GM18909 (cell line): ENCODE measurements around the gene PID1.
"Not testable (repeated sequence)": the region's sequence is repeated elsewhere in the genome, so short reads cannot be mapped to it uniquely, and the experiment has no call there.

ENCODE experiments used
- ATAC-seq: cut with Tn5 transposase; IDR thresholded peaks from one replicate; pipeline ENCODE4 v1.9.1; 2021; ENCODE audit warnings: mild to moderate bottlenecking; ENCODE audit not compliant: unreplicated experiment, poor library complexity

Gene PID1

DNA sequence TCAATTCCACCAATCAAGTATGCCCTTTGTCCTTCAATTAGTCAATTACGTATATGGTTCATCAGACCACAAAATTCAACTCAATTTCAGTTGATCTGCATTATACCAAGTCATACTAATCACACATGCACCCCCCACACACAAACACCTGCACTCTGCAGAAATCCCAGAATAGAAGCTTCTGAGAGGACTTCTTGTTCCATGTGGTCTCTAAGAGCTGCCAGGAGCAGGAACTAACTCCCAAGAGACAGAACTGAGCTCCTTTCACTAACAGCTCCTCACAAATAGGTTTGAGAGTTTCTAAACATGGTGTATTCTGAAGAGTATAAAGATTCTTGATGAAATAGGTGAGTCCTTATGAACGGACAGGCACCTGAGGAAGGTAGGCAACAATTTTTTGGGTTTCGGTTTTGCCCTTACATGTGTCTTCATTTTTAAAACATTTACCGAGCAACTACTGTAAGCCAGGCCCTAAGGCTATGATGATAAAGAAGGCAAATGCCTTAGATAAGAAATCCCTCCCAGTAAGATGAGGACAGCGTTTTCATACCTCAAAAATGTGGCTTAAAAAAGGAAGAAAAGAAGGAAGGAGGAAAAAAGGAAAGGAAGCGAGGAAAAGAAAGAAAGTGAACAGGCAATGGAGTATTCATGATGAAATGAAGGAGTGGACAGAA is 183.1 kb downstream of the PID1 start:
- no peak for ATAC-seq

DNA sequence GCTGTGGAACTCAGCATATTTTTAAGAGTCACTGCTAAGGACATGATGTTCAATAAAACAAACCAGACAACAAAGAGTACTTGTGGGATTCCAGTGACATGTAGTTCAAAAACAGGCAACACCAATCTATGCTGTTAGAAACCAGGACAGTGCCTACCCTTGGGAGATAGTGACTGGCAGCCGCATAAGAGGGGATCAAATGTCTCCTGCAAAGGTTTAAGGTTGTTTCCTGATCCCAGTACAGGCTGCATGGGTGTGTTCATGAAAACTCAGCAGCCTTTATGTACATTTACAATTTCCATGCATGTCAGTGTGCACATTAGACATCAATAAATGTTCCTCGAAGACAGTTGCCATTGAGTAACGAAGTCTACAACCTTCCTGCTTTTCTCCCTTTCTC is 183.8 kb downstream of the PID1 start:
- no peak for ATAC-seq

DNA sequence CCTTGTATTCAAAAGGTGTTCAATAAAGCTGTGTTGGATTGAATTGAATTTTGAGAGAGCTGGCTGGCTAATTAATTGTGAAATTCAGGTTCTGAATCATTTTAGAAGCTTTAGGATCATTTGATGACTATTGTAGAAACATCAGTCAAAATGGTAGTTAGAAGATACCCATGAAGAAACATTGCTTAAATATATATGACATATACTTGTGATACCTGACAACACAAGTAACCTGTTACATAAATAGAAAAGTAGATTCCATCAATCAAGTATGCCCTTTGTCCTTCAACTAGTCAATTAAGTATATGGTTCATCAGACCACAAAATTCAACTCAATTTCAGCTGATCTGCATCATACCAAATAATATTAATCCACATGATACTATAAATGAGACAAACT is 185.6 kb downstream of the PID1 start:
- no peak for ATAC-seq

DNA sequence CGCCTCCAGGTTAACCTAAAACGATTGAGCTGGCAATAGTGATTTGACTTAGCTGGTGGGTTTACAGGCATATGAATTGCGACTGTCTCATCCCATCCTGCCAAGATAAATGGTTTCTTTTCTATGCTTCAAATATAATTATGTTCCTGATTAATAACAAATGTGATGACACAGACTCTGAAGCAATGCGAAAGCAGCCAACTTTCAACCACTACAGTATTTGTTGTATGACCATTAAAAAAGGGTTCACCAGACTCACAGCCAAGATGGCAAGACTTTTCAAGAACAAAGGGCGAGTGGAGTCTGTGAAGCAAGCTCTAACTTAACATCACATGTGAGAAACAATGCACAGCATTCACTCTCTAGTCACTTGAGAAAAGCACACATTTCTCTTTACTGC is 186.6 kb downstream of the PID1 start:
- no peak for ATAC-seq

DNA sequence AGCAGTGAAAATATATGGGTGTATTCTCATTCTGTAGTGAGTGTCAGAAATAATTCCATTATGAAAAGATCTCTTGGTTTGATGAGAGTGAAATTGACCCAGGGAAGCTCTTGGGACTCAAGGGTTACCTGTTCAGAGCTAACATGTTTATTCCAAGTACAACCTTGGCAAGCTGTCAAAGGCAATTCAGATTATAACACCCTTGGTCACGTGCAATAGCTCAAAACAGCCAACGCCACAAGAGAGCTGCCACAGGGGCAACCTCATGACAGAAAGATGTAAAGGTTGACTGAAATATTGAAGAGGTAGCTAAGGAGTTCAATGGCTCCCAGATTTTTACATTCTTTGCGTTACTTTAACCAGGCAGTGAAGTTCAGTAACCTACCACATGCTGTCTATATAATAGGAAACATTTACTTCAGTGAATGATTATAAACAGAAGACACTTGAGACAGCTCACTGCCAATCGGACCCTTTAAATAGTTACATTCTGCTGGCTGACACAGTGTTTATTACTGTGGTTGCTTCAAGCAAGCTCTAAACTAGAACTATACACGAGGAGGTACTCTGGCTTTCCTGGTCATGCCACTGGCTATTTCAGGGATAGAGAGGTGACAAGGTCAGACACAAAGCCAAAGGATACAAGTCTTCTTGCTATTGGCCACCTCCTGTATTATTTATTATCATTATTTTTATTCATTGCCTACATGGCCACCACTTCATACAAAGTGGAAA is 187.3 kb downstream of the PID1 start:
- ATAC-seq: no peak

DNA sequence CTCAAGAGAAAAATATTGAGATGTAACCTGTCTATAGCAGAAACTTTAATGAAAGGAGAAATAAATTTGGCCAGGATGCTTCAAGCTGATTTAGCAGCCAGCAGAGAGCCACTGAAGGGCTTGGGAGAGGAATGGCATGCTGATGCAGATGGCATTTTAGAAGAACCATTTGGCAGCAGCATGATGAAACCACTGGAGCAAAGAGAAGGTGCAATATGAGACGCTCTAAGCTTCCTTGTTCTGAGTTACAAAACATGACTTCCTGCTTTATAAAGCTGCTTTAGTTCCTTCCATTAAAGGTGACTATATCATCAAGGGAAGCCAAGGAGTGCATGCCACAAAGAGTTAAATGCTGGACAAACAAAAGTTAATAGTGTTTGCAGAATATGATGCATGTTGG is 189.7 kb downstream of the PID1 start:
- no peak for ATAC-seq

DNA sequence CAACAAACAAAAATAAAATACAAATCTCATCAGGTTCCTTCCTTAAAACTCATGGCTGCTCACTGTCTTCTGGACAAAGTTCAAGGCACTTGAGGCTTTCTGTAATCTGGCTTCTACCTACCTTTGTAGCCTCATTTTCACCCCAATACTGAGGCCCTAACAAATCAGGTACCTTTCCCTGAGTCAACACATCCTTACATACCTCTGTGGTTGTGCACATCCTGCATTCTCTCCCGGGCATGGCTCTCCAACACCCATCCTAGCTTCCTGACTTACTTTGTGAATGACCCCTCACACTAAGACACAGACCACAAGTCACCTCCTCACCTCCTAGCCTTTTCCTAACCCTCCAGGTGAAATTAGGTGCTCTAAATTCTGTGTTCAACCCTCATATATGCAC is 190.9 kb downstream of the PID1 start:
- no peak for ATAC-seq

DNA sequence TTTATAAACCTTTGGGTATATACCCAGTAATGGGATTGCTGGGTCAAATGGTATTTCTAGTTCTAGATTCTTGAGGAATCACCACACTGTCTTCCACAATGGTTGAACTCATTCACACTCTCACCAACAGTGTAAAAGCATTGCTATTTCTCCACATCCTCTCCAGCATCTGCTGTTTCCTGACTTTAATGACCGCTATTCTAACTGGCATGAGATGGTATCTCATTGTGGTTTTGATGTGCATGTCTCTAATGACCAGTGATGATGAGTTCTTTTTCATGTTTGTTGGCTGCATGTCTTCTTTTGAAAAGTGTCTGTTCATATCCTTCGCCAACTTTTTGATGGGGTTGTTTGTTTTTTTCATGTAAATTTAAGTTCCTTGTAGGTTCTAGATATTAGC is 194.2 kb downstream of the PID1 start:
- not testable (repeated sequence) for ATAC-seq

DNA sequence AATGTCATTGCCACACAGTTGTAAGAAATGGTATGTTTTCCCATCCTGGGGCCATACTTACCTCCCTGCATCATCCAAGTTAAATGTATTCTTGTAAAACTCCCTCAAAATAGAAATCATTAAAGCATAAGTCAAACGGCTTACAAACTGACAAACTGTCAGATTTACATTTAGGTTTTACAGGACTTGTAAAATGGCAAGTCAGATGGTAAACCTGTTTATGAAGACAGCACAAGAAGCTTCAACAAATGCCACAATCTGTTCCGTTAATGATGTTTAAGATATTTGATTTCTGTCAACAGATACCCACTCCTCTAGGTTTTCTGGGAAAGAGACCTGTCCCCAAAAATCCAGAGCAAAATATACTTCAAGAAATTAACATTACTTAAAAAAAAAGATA is 197.2 kb downstream of the PID1 start:
- no peak for ATAC-seq

DNA sequence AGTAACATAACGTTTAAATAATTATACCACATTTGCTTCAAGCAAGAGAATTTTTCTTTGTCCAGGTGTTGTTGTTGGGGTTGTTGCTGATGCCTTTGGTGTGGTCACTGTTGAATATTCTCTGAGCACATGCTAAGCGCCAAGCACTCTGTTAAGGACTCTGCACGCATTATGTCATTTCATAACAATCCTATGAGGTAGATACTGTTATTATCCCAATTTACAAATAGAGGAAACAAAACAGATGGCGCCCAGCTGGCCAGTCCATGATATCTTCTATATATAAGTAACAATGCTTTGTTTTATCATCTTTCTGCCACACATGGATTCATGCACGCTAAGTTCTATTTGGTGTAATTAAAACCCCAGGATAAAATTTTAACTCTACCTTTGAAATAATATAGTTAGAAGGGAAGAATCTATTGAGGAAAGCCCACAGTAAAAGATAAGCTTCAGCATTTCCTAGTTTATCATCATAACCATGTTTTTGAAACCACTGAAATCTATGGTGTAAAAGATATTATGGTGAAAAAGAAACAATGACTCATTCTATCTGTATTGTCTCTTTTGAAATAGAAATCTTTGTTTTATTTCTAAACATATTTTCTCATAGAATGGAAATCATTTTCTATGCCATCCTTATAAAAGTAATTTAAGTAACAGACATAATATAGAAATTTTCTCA is 199.7 kb downstream of the PID1 start:
- no peak for ATAC-seq

DNA sequence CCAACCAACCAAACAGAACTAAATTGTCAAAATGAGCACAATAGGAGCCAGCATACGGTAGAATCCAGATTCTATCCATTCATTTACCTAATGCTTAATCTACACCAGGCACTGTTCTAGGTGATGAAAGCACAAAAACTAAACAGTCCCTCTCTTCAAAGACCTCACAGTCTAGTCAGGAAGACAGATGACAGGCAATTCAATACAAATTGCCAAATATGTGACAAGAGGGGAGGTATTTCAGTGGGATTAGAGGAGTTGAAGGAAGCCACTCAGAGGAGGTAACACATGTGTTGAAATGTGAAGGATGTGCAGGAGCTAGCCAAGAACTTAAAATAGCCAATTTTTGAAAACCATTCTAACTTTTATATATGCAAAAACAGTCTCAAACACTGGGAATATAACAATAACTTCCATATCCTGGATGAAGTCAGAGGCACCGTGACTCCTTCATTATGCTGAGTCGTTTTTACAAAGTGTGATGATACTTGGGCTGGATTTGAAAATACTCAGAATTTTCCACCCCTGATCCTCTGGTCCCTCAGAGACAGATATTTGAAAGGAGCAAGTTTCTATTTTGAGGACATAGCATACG is 204.9 kb downstream of the PID1 start:
- ATAC-seq: no peak

DNA sequence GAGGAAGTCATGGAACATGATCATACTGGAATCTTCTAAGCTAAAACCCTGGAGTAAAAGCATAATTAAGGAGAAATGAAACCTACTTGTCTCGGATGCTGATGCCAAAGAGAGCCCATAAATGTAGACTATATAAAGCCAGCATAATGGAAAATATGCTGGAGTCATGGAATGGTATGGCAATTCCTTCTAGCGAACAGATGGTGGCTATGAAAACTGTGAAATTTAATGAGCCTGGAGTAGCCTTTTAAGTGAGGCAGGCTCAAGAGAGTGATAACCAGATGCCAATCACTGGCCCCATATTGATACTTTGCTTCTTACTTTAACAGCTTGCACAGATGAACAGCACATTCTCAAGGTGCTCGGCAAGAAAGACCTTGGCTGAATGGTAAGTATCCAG is 206.3 kb downstream of the PID1 start:
- ATAC-seq: no peak

DNA sequence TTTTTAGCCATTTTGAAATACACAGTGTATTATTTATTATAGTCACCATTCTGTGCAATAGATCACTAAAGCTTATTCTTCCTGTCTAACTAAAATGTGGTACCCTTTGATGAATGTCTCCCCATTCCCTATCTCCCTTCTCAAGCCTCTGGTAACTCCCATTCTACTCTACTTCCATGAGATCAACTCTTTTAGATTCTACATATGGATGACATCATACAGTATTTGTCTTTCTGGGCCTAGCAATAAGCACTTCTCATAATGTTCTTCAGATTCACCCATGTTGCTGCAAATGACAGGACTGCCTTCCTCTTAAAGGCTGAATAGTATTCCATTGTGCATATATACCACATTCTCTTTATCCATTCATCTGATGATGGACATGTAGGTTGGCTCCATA is 210.9 kb downstream of the PID1 start:
- no peak for ATAC-seq

DNA sequence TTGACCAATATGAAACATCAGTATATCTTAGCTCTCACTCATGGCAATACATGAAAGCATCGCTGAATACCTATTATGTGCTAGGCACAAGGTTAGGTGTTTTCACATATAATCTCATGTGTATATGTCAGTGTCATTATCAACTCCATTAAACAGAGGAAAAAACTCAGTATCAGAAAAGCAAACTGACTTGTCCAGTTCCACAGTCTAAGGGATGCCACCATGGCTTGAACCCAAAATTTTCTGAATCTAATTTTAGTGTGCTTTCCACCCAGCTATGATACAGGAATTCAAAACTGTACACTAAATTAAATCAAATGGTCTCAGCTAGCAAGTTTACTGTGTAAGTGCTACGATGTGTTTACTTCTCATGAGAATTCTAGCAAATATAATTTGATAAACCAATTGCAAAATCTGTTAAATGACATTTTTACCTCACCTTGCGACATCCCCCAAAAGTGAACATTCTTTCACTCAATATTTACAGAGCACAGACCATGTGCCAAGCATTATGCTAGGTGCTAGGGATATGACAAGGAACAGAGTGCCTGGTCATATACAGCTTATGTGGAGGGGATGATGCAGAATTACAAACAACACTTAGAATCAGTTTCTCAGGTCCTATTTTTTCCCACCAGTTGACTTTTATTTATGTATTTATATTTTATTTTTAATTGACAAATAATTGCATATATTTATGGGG is 211.6 kb downstream of the PID1 start:
- ATAC-seq: no peak

DNA sequence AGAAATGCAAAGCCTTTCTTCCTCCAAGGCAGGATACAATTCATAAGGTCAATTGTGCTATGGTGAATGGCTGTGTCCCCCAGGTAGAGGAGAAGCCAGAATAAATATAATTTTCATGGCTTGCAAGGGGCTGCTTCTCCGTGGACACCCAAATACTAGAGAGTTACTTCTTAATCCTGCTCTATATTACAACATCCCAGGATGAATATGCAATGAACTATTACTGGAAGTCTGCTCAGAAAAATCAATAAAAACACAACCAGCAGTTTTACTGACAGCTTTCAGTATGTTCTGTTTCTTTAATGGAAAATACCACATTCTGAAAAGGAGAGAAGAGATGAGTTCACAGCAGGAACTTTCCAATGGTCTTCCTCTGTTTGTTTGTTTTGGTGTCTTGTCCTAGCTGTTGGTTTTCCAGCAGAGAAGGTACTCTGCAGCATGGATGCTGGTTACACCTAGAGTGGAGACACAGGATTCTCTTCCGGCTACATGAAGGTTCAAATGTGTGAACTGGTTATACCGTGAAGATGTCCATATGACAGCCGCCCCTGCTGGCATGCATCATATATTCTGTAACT is 213.0 kb downstream of the PID1 start:
- ATAC-seq: no peak

DNA sequence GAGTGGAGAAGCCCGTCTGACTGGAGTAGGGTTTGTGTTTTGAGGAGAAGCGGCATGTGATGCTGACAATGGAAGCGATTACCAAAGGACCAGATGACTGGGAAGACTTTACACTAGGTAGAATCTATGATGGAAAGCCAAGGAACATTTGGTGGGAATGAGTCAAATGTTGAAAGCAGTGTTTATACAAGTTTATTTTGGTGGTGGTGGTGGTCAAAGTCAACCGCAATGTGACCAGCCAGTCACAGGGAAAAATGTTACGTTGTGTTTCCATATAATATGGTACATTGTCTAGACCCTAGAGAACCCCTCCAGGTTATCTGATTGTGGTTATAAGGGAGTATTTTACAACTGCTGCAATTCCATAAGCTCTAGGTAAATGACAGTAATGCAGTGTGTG is 216.8 kb downstream of the PID1 start:
- ATAC-seq: no peak

DNA sequence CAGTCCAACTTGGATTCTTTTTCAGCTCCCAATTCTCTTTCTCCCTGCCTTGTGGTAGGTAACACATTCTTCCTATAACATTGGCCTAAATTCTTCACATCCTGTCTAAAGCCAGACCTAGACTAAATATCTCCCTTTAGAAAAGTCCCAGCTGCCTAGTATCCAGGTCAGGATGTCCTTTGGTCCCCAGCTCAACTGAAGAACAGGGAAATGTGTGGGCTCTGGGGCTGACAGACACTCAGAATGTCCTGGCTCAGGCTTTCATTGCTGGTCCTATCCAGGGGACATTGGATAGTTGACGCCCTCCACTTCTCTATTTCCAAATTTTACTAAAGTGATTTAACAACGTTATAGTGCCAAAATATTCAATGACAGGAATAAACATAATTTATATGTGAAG is 219.3 kb downstream of the PID1 start:
- ATAC-seq: no peak

DNA sequence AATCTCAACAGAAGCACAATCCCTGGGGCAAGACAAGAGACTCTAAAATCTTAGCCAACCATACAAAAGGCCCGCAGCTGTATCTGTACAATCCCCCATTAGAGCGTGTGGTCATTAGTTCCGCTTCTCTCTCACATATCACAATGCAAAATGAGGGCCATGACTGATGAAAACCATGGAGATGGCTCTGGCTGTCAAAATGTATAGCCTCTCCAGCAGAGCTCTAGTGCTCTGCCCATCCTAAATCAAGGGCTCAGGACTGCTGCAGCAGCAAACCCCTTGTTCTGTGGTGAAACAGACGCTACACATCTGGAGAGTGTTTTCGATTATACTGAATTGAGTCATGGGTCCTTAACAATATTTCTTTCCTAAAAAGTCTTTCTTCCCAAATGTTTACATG is 221.0 kb downstream of the PID1 start:
- no peak for ATAC-seq

DNA sequence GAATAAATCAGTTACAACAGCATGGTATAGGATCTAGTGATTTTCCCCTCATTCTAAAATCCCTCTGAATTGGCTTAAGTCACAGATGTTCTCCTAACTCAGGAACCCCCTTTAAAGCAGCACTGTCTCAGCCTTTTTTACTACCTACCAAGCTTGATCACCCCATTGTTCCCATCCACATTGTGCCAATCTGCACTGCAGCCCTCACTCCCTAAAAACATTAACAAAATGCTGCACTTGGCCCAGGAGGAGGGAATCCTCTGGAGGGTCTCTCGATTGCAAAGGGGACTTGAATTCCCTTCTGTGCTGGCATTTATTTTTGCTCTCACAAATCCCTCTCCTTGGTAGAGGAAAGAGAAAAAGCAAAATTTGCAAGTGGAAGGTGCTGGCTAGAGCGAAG is 223.0 kb downstream of the PID1 start:
- no peak for ATAC-seq

DNA sequence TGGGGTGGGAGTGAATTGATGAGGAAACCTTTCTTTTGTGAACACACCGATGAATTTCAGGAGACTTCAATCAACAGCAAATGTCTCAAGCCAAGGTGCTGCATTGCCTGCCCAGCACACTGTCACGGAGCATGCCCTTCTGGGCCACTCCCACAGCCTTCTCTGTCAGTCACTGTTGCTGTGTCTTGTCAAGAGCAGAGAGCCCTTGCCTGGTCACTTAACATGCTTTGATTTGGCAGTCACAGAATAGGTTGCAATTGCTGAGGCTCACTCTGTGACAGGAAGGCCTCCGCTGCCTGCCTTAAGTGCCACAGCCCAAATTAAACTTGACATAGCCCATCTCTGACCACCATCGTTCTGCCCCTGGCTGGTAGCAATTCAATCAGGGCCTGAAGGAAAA is 225.4 kb downstream of the PID1 start:
- ATAC-seq: no peak
